Stimulated activated CD8-positive, alpha-beta memory T cell treated with anti-CD3 and anti-CD28 coated beads, Interleukin-2, amount 100 ng/mL, for 48 hours (primary cell): ENCODE data around the gene MTIF3.
"Not testable (repeated sequence)": the region's sequence is repeated elsewhere in the genome, so short reads cannot be mapped to it uniquely, and the experiment has no call there.

Experiments used
- DNase-seq, 2 donors: peaks; one replicate each; pipeline ENCODE4 v3.0.0-alpha.2; 2020; ENCODE audit warnings: low read depth in 2 of 2

Gene MTIF3

GRCh38 chr13:27415116-27415515 is 35.2 kb downstream of the MTIF3 start:
- DNase-seq: no peak

GRCh38 chr13:27411341-27411740 is 39.0 kb downstream of the MTIF3 start:
- no peak for DNase-seq

GRCh38 chr13:27409013-27409412 is 41.4 kb downstream of the MTIF3 start:
- no peak for DNase-seq

GRCh38 chr13:27408074-27408473 is 42.3 kb downstream of the MTIF3 start:
- DNase-seq: no peak

- DNase-seq: no peak
These were observed 44.0 kb downstream of the MTIF3 start for GRCh38 chr13:27406178-27406939.

GRCh38 chr13:27405546-27406134 is 44.7 kb downstream of the MTIF3 start:
- DNase-seq: no peak

GRCh38 chr13:27404680-27405079 is 45.7 kb downstream of the MTIF3 start:
- DNase-seq: no peak

GRCh38 chr13:27403727-27404385 is 46.5 kb downstream of the MTIF3 start:
- no peak for DNase-seq

GRCh38 chr13:27403203-27403678 is 47.1 kb downstream of the MTIF3 start:
- DNase-seq: no peak

- DNase-seq: no peak
These were observed 49.2 kb downstream of the MTIF3 start for GRCh38 chr13:27401210-27401609.

- DNase-seq: not testable (repeated sequence)
These were observed 50.0 kb downstream of the MTIF3 start for GRCh38 chr13:27400405-27400804.

- DNase-seq: no peak
These were observed 52.0 kb downstream of the MTIF3 start for GRCh38 chr13:27398360-27398759.

- DNase-seq: no peak
These were observed 54.0 kb downstream of the MTIF3 start for GRCh38 chr13:27396252-27396846.

GRCh38 chr13:27395007-27395510 is 55.3 kb downstream of the MTIF3 start:
- no peak for DNase-seq

- DNase-seq: no peak
These were observed 57.3 kb downstream of the MTIF3 start for GRCh38 chr13:27393101-27393500.

GRCh38 chr13:27391471-27391870 is 58.9 kb downstream of the MTIF3 start:
- DNase-seq: no peak

- DNase-seq: no peak
These were observed 60.5 kb downstream of the MTIF3 start for GRCh38 chr13:27389891-27390290.

- no peak for DNase-seq
These were observed 62.1 kb downstream of the MTIF3 start for GRCh38 chr13:27388241-27388640.
